D341Med (cell line): ENCODE results near the gene CHMP6.
"Not testable (repeated sequence)": the region's sequence is repeated elsewhere in the genome, so short reads cannot be mapped to it uniquely, and the experiment has no call there.

Source experiments
- DNase-seq: peaks from one replicate; pipeline ENCODE4 v3.0.0; 2012; ENCODE audit warnings: low spot score

CHMP6 gene

GRCh38 chr17:81011951-81012350 lies 20.3 kb downstream of the CHMP6 start:
- DNase-seq, result no peak

GRCh38 chr17:81012574-81013447 lies 21.2 kb downstream of the CHMP6 start:
- no peak for DNase-seq

GRCh38 chr17:81013642-81014041 lies 22.0 kb downstream of the CHMP6 start:
- DNase-seq, result no peak

DNA sequence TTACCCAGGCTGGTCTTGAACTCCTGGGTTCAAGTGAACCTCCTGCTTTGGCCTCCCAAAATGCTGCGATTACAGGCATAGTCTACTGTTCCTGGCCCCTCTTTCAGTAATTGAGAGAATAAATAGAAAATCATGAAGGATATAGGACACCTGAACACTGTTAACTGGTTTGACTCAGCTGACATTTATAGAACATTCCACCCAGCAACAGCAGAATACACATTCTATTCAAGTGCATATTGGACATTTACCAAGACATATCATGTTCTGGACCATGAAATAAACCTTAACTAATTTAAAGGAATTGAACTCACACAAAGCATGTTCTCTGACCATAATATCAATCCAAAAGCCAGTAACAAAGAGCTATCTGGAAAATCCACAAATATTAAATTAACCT lies 23.5 kb downstream of the CHMP6 start:
- DNase-seq, result no peak

DNA sequence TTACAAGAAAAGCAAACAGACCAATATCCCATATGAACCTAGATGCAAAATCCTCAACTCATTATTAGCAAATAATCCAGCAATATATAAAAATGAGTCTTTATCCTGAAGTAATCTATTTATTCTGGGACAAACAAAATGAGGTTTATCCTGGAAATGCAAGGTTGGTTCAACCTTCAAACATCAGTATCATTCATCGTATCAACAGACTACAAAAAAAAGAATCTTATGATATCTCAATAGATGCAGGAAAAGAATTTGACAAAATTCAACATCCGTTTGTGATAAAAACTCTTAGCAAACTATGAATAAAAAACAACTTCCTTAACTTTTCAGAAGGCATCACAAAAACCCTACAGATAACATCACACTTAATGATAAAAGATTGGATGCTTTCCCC lies 24.9 kb downstream of the CHMP6 start:
- DNase-seq, result no peak

DNA sequence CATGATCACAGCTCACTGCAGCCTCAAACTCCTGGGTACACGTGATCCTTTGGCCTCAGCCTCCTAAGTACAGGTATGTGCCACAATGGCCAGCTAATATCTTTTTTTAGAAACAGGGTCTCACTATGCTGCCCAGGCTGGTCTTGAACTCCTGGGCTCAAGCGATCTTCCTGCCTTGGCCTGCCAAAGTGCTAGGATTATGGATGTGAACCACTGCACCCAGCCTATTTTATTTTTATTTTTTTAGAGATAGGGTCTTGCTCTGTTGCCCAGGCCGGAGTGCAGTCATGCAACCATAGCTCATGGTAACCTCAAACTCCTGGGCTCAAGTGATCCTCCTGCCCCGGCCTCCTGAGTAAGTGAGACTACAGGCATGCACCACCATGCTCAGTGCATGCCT lies 25.7 kb downstream of the CHMP6 start:
- not testable (repeated sequence) for DNase-seq

DNA sequence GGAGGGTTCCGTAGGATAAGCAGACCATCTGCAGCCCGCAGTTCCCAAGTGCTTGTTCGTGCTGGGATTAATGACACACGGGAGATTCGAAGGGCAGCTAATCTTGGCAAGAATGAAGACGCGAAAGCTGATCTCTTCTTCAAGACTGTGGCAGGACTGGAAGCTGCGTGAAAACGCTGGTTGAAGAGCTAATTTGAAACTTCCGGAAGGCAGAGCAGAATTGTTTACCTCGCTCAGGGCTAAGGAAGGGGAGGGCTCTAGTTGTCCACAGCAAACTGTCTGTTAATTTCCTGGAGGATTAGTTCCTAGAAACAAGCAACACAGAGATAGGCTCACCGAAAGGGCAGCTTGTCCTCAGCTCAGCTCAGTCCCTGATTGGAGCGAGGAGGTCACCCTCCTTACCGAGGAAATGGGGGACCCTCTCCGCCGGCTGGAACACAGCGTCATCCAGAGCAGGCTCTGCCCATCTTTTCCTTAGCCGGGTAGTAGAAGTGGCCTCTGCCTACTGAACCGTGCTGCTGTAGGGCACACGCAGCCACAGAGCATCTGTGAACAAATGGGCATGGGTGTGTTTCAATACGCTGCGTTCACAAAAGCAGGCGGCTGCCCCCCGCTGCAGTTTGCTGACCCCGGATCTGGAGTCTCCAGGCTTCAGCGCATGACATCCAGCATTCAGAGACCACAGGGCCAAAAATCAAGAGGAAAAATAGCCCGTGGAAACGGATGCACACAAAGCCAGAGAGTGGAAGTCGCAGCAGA lies 26.6 kb downstream of the CHMP6 start:
- peak; percentile 87 for DNase-seq

- DNase-seq, result peak; percentile 30
Measured at GRCh38 chr17:81019563-81020442, 28.2 kb downstream of the CHMP6 start.

DNA sequence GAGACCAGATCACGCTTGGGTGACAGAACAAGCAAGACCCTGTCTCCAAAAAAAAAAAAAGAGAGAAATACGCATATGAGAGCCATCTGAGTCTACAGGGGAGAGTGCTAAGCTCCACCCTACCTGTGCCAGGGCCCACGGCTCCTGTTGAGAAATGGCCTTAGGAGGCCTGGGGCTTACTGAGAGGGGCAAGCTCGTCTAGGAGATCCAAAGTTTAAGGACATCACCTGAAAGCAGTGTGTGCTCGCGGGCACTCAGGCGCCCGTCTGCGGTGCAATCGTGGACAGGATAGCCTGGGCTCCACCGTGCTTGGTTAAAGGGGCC lies 28.8 kb downstream of the CHMP6 start:
- DNase-seq, result no peak

- peak; percentile 46 for DNase-seq
Measured at GRCh38 chr17:81020767-81021497, 29.3 kb downstream of the CHMP6 start.

DNA sequence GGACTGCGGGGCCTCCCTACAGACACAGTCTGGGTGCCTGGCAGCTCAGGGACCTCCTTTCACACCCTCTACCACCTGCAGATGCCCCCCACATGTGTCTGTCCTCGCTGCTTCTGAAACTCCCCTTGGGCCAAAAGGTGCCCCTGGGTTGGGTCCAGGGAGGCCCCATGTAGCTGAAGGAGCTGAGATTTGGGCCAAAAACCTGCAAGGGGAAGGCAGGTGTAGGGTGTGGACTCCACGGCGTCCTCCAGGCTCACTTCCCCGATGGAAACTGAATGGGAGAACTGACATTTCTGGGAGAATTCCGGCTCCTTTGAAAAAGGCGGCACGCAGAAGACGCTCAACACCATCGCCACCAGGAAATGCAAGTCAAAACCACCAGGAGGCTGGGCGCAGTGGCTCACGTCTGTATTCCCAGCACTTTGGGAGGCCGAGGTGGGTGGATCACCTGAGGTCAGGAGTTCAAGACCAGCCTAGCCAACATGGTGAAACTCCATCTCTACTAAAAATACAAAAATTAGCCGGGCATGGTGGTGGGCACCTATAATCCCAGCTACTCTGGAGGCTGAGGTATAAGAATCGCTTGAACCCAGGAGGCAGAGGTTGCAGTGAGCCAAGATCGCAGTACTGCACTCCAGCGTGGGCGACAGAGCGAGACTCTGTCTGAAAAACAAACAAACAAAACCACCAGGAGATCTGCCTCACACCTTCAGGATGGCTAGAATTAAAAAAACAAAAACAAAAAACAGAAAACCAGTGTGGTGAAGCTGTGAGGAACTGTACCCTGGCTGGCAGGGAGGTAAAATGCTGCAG lies 30.1 kb downstream of the CHMP6 start:
- DNase-seq, result peak; percentile 15

DNA sequence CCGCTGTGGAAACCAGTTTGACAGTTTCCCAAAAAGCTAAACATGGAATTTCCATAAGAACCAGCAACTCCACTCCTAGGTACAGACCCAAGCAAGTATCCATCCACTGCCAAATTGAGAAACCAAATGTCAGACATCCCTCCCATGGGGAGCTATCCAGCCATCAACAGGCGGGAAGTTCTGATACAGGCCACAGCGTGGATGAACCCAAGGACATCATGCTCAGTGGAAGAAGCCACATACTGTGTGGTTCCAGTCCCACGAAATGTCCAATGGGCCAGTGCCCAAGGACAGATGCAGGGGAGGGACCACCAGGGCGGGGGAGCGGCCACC lies 30.7 kb downstream of the CHMP6 start:
- DNase-seq, result peak; percentile 21

- DNase-seq, result peak; percentile 35
Measured at GRCh38 chr17:81025065-81025740, 33.6 kb downstream of the CHMP6 start.

- peak; percentile 38 for DNase-seq
Measured at GRCh38 chr17:81025741-81026129, 34.1 kb downstream of the CHMP6 start.

- peak; percentile 29 for DNase-seq
Measured at GRCh38 chr17:81026266-81027036, 34.8 kb downstream of the CHMP6 start.

- peak; percentile 49 for DNase-seq
Measured at GRCh38 chr17:81027038-81027437, 35.4 kb downstream of the CHMP6 start.

GRCh38 chr17:81027591-81028505 lies 36.2 kb downstream of the CHMP6 start:
- peak; percentile 62 for DNase-seq

- DNase-seq, result peak; percentile 43
Measured at GRCh38 chr17:81028506-81028858, 36.8 kb downstream of the CHMP6 start.

- DNase-seq, result no peak
Measured at GRCh38 chr17:81029859-81030258, 38.2 kb downstream of the CHMP6 start.
